Fibroblast of lung (primary cell): ENCODE data around the gene BUD31.

Experiments used
- CTCF ChIP-seq, 2 donors: IDR thresholded peaks in 1 of 2; conservative IDR thresholded peaks in 1 of 2; 1 replicate in 1 of 2; 2 replicates in 1 of 2; pipeline ENCODE4 v1.5.1; 2011 to 2012; ENCODE audit warnings: low read length in 2 of 2, control low read depth in 1 of 2, inconsistent platforms in 1 of 2, low read depth in 1 of 2, mild to moderate bottlenecking in 1 of 2
- EZH2 ChIP-seq: IDR thresholded peaks from 2 replicates; pipeline ENCODE4 v1.5.1; 2012; ENCODE audit warnings: low read length, control low read depth, mild to moderate bottlenecking; ENCODE audit errors: missing control alignments

DNA sequence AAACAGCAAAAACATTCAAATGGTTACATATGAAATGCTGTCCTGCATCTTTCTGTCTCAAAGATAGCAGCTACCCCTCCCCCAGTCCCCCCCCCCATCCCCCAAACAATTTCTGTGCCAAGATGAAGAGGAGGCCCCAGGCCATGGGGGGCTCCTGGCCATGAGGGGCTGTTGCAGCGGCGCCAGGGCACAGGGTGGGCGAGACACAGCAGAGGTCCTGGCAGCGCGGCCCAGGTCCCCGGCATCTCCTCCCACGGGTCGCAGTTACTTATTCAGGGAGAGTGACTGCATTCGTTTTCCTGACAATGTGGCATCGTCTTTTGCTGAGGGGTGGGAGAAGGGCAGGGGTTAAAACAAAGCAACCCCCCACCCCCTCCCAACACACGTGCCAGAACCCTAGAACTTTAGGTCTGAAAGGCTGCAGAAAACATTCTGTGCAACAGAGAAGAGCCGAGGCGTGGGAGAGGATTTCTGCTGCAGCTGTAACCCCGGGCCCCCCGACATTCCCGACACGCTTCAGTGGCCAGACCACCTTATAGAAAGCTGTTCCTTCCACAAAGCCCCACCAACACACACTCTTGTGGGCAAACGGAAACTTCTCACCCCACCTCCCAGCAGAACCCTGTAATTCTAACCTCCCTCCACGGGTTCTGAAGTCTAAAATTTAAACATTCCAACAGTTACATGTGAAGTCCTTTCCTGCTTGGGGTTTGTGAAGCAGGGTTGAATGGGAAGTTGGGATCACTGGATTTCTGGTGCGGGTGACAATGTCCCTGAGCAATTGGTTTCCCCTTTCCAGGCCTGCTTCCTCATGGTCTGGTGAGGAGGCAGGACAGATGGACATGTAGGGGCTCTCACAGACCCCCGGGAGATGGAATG is 12.1 kb upstream of the BUD31 start:
- TF ChIP-seq CTCF (conservative IDR thresholded peaks at IDR 0.05 in 1 of 2, IDR thresholded peaks at IDR 0.05 in 1 of 2; ENCODE audit: low read depth in 1 of 2, low read length in 2 of 2) (no peak), EZH2 (no peak)
